ENCODE measurements around the gene DGLUCY.
"Not testable (repeated sequence)": the region's sequence is repeated elsewhere in the genome, so short reads cannot be mapped to it uniquely, and the experiment has no call there.

DGLUCY gene

DNA sequence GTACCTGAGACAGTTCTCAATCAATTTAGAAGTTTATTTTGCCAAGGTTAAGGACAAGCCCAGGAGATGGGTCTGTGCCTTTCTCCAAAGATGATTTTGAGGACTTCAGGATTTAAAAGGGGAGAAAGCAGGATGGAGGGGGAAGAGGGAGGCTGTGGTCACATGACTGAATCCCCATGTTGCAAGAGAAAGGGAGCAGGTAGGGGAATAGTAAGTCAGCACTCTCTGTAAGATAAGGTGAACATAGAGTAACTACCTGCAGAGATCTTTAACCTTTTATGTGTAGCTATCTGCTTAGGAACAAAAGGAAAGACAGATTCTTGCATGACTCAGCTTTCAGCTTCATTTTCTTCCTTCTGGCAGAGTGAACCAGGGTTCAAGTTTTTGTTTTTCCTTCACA is 25.9 kb downstream of the DGLUCY start:
- no peak for DNase-seq (ENCODE audit: low spot score)

DNA sequence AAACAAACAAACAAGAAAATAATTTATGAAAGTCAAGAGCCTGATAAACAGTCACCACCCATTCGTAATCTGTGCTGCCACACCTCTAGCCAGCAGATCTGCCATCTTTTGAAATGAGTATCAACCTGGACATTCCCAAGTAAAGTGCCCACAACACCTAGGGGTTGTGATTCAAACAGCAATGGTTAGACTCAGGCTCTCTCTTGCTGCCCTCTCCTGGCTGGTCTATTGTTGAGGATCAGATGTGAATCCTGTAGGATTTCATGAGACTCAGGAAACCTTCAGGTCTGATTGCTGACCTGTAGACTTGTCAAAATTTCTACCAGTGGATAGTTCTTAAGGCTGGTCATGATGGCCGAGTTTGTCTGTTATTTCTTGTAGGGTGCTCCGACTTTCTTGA is 26.8 kb downstream of the DGLUCY start:
- DNase-seq (ENCODE audit: low spot score) = no peak

DNA sequence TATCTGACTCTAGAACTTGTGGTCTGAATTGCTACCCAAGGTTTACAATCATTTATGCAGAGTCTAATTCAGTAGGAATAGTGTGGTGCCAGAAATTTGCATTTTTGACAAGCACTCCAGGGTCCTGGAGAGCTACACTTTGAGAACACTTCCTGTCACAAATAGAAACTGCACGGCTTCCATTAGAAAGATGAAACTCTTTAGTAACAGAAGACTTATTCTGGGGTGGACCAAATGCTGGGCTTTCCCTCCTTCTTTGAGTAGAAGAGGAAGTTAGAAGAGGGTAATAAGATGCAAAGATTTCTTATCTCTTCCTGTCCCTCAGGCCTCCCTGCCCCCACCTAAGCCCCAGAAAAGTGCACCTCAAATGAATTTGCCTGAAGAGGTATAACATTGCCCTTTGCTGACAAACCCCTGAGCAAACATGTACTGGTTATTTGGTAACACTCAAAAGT is 28.4 kb downstream of the DGLUCY start:
- no peak for DNase-seq (ENCODE audit: low spot score)

DNA sequence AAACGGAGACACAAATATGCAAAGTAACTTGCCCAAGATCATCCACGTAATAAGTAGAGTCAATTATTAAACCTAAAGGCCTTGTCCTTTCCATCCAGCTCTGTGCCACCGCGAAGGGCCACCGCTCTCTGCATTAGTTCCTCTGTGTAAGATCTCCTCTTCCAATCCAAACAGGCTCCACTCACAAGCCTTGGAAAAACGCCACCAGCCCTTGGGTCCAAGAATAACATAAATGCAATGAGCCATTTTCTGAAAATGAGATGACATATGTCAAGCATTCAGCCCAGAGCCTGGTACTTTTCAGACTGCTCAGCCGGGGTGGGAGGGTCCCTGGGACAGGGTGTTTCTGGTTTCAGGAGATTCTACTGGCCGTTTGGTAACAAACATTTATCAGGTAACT is 30.0 kb downstream of the DGLUCY start:
- no peak for DNase-seq (ENCODE audit: low spot score)

DNA sequence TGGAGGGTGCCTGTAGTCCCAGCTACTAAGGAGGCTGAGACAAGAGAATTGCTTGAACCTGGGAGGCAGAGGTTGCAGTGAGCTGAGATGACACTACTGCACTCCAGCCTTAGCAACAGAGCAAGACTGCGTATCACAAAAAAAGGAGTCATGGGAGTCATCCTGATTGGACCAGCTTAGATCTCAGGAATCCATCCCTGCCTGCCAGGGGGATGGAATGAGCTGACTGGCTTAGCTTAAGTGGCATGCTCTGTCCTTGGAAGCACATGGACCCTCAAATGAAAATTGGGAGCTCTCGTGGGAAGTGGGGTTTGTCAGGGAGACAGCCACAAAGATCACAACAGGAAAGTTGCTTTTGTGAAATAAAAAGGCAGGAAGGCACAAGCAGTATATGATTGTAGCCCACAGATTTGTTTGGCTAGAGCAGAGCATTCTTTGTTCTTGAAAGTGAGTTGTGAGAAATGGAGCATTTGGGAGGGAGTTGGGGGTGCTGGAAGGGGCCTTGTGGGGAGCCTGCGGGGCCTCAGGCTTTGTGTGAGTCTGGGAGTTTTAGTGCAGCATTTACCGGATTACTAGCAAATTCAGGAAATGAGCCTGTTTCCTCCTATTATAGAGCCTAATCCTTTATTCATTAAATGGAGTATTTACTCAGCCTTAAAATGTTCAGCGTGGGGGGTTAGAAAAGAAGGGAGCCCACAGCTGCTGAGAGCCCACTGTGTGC is 30.7 kb downstream of the DGLUCY start:
- no peak for DNase-seq (ENCODE audit: low spot score)

DNA sequence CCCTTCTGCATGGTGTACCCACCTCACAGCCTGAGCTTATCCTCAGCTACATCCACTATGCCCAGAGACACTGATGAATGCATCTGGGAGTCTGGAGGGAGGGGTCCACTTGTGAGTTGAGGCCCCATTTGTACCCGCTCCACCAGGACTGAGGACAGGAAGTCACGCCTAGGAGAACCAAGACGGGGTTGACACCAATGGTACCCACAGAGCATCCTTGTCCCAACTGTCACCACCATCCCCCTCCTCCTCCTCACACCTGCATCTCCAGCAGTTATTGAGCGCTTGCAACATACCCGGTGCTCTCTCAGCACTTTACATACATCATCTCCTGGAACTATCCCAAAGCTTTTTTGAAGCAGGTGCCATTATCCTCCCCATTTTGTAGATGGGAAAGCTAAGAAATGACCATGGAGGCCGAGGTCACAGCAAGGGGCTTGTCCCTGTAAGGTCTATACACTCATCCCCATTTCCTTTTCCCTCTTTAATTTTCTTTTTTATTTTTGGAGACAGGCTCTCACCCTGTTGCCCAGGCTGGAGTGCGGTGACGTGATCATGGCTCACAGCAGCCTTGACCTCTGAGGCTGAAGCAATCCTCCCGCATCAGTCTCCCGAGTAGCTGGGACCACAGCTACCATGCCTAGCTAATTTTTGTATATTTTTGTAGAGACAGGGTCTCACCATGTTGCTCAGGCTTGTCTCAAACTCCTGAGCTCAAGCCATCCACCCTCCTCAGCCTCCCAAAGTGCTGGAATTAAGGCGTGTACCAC is 31.7 kb downstream of the DGLUCY start:
- no peak for DNase-seq (ENCODE audit: low spot score)

DNA sequence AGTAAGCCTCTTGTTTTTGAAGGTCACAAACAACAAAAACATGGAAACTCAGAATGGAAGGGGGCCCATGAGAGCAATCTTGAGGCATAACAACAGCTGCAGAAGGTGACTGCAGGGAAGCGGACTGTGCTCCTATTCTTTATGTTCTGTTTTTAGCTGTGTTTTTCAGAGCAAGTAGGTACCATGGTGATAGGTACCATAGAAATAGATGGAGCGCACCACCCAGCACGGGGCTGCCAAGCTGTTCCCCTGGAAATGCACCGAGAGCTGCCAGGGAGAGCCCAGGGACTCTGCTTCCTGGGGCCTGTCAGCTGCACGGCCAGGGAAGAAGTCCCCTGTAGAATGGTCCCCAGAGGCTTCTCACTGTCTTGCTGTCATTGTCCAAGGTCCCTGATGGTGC is 32.8 kb downstream of the DGLUCY start:
- no peak for DNase-seq (ENCODE audit: low spot score)

DNA sequence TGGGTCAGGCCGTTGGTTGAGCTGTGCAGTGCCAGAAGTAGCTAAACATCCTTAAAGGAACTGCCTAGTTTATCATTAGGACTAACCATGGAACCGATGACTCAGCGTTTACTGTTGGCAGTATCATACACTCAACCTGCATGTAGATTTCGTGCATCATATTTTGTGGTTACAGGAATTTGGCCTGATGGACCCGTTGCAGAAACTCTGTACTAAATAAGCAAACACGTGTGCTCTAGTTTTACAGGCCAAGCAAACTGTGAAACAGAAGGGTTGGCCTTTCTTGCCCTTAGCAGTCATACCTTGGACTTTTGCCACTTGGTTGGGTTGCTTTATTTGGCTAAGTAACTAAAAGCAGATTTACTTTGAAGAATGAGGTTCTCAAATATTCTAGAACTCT is 35.6 kb downstream of the DGLUCY start:
- peak; percentile 49 for DNase-seq (ENCODE audit: low spot score)

DNA sequence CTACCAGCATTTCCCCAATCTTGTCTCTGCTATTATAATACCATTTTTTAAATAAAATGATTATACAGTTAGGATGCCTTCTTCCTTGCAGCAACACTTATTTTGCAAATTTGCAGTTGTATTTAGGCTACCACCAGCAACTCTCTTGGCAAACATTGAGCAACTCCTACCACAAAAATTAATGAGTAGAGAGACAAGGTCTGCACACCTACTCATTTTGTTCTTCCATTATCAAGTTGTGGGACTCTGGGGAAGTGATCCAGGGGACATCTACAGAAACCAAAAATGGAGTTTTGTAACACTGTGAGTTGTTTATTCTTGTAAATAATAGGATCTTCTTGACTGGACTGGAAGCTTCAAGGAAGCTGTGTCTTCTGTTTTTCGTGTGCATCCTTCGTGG is 38.6 kb downstream of the DGLUCY start:
- DNase-seq (ENCODE audit: low spot score) = no peak

DNA sequence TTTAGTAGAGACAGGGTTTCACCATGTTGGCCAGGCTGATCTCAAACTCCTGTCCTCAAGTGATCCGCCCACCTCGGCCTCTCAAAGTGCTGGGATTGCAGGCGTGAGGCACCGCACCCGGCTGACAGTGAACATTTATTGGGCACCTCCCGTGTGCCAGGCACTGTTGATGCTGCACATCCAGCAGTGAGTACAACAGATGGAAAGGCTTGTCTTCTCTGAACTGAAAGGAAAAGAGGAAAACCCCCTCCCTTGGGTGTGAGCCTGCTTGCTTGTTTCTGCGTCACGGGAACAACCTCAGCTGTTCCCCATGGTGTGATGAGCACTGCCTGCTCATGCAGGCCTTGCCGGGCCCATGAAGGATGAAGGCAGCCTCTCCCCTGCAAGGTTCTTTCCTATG is 39.5 kb downstream of the DGLUCY start:
- no peak for DNase-seq (ENCODE audit: low spot score)

DNA sequence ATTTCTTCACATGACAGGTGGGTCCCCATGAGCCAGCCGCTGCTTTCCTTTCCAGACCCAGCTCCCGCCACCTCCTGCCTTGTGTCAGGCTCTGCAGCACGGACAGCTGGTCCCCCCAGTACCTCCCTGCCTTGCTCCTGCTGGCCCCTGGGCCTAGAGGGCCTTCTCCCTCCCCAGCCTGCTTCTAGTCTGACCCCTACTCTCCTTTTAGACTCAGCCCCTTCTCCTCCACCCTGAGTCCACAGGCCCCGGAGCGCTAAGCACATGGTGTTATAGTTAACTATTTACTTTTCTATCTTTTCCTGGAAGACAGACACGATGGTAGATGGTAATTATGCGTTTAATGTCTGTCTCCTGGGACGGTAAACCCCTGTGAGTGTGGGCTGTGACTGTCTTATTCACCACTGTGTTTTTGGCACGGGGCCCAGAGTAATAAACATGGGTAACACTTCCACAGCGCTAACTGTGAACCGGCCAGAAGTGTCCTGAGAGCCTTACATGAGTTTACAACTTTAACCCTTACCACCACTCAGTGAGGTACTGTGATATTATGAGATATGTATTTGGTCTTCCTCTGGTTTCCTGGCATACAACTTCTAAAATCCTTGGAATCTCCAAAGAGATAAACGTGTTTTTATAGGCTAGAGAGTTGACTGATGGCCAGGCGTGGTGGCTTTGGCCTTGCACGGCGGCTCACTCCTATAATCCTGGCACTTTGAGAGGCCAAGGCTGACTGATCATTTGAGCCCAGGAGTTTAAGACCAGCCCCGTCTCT is 41.2 kb downstream of the DGLUCY start:
- no peak for DNase-seq (ENCODE audit: low spot score)

DNA sequence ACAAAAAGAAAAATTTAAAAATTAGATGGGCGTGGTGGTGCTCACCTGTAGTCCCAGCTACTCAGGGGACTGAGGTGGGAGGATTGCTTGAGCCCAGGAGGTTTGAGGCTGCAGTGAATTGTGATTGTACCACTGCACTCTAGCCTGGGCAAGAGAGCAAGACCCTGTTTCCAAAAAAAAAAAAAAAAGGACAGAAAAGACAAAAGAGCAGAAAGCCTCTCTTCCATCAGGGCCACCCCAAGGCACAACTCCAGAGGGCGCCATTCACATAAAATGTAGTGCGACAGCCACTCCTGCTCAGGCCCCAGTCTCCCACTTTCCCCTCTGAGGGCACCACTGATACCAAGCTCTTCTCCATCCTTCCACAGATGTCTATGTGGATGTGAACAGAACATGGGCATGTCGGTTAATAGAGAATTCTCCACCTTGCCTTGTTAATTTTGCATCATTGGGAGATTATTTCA is 41.8 kb downstream of the DGLUCY start:
- no peak for DNase-seq (ENCODE audit: low spot score)

DNA sequence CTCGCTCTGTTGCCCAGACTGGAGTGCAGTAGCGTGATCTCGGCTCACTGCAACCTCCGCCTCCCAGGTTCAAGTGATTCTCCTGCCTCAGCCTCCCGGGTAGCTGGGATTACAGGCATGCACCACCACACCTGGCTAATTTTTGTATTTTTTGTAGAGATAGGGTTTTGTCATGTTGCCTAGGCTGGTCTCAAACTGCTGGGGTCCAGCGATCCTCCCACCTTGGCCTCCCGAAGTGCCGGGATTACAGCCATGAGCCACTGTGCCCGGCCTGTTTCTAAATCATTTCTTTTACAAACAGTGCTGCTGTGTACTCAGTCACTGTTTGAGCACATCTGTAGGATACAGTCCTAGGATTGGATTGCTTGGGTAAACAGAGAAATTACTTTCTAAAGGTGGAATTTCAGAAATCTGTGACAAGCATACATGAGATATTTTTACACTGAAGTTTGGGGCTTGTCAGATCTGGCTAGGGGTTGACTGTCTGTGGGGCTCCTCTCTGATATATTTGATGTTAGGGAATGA is 42.3 kb downstream of the DGLUCY start:
- not testable (repeated sequence) for DNase-seq (ENCODE audit: low spot score)

DNA sequence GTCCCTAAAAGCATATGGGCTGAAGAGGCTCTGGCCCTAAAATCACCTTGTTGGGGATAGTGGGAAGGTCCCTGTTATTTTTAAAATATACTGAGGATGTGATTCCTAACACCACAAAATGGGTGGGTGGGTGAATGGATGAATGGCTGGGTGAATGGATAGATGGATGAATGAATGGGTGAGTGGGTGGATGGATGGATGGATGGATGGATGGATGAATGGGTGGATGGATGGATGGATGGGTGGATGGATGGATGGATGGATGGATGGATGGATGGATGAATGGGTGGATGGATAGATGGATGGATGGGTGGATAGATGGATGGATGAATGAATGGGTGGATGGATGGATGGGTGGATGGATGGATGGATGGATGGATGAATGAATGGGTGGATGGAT is 43.0 kb downstream of the DGLUCY start:
- not testable (repeated sequence) for DNase-seq (ENCODE audit: low spot score)

DNA sequence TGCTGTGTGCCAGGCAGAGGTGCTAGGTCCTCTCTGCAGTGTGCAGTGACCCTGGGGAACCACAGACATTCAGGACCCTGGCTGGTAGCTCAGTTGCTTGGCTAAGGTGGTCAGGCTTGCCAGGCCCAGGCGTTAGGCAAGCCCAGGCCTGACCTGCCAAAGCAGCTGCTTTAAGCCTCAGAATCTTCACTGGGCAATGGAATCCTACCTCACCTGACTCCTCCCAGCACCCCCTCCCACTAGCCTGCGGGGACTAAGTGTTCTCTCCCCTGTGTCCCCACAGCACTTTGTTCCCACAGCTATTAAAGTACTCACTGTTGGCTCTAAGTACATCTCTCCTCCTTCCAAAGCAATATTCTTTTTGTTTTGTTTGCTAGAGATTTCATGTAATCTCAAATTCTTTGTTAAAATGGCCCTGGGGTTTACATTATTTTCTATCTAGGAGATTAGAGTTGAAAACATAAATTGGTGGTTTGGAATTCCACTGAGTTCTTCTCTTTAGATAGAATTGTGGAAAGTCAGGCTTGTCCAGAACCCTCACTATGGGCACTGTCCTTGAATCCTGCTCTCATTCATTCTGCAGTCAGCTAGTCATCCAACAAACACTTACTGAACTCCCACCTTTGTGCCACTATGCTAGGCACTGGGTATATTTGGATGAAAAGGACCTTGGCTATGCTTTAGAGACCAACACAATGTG is 44.4 kb downstream of the DGLUCY start:
- no peak for DNase-seq (ENCODE audit: low spot score)

DNA sequence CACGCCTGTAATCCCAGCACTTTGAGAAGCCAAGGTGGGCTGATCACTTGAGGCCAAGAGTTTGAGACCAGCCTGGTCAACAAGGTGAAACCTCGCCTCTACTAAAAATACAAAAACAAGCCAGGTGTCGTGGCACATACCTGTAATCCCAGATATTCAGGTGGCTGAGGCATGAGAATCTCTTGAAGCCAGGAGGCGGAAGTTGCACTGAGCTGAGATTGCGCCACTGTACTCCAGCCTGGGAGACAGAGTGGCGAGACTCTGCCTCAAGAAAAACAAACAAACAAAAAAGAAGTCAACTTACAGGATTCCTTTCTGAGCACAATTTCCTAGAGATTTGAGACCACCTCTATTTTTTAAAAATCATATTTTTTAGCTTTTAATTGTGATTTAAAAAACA is 45.3 kb downstream of the DGLUCY start:
- no peak for DNase-seq (ENCODE audit: low spot score)

DNA sequence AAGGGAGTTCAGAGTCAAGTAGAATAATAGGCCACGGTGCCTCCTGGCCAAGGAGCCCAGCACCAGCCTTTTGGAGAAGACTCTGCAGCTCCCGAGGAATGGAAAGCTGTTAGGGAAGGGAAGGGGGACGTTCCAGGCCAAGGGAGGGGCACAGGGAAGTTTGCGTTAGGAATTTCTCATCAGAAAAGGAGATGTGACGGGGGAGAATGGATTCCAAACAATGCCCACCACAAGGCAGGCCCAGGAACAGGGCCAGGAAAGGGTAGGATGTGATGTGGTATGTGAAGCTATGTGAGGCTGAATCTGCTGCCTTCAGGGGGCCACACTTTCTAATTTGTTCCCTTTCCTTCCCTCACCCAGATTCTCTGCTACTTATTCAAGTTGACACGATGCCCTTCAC is 46.0 kb downstream of the DGLUCY start:
- DNase-seq (ENCODE audit: low spot score) = no peak

DNA sequence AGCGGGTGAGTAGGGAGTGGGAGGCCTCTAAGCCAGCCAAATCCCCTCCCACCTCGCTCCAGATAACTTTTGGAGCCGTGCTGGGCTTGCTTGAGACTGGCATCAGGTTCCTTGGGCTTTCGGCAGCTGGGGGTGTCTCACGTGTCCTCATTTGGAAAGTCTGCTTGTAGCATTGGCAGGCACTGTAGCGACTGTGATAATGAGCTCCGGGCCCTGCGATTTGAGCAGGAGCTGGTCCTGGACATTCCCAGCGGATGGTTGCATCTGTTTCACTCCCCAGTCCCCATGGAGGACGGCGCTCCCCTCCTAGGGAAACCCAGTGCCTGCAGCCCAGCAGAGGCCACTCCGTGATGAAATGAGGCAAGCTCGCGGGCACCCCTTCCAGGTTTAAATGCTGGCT is 49.4 kb downstream of the DGLUCY start:
- DNase-seq (ENCODE audit: low spot score) = peak; percentile 31

DNA sequence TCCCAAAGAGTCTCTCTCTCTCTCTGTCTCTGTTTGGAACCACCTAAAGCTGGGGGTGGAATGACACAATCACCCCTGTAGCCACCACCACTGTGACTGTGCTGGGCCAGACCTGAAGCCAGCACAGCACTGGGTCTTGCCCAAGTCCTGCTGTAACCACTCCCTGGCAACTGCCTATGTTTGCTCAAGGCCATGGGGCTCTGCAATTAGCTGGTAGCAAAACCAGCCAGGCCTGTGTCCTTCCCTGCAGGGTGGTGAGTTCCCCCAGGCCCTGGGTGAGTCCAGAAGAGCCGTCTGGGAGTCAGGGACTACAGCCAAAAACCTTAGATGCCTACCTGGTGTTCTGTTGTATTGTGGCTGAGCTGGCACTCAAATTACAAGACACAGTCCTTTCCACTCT is 50.8 kb downstream of the DGLUCY start:
- DNase-seq (ENCODE audit: low spot score) = no peak

DNA sequence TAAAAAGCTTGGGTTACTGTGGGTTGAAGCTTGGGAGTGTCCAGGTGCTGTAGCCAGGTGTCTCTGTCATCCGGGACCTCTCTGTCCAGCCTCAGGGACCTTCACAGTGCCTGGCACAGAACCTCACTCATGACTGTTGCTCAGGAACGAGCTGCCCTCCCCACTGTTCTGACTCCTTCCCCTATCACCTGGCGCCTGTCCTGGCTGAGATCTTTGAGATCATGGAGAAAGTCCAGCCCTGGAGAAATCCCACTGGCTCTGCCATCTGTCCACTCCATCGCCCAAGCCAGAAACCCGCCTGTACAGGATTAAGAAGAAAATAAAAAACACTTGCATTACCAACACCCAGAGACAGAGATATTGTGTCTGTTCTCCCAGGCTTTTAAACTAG is 53.5 kb downstream of the DGLUCY start:
- no peak for DNase-seq (ENCODE audit: low spot score)

DNA sequence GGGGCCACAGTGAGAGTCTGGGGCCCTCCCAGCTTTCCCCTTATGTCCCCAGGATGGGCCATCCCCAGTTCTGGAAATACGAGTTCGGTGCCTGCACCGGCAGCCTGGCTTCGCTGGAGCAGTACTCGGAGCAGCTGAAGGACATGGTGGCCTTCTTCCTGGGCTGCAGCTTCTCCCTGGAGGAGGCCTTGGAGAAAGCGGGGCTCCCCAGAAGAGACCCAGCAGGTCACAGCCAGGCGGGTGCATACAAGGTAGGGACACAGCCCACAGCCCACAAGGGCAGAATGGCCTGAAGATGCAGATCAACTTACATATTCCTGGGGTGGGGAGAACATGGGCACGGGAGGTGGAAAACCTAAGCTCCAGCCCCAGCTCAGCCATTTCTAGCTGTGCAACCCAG is 56.1 kb downstream of the DGLUCY start:
- no peak for DNase-seq (ENCODE audit: low spot score)
